ENCODE data around the gene RABEP1.

DNA sequence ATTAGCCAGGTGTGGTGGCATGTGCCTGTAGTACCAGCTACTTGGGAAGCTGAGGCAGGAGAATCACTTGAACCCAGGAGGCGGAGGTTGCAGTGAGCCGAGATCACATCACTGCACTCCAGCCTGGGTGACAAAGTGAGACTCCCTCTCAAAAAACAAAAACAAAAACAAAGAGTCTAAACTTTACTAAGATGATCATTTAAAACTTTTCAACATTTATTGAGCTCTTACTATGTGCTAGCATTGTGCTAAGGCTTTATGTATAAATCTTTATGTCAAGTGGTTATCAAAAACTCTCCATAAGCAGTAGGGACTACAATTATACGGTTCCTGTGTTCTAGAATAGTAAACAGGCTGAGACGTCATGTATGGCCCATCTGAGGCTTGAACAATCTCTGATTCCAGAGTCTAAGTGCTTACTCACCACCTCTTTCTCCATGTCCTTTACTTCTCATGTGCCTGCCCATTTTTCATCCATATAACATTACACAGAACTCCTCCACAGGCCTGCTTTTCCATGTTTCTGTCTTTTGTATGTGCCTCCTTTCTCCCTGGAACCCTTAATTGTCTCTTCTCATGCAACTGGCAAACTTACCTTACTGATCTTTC, 70.7 kb downstream of the RABEP1 start:
- TF ChIP-seq CTCF (IDR thresholded peaks at IDR 0.05; ENCODE audit: poor library complexity, severe bottlenecking) (no peak), TAF1 (IDR thresholded peaks at IDR 0.05; ENCODE audit: low read depth) (no peak), EZH2 (IDR thresholded peaks at IDR 0.05; ENCODE audit: borderline replicate concordance, insufficient read depth, low read length, poor library complexity, severe bottlenecking) (no peak), POLR2AphosphoS5 (IDR thresholded peaks at IDR 0.05) (no peak)
